ENCODE measurements around the gene TMEM8B.

Gene TMEM8B

GRCh38 chr9:35859310-35859989, 30.4 kb downstream of the TMEM8B start:
- Histone ChIP-seq H3K27ac (ENCODE audit: poor library complexity, severe bottlenecking) (no peak overlapping the region), H3K27me3 (ENCODE audit: insufficient read depth, poor library complexity, severe bottlenecking) (no peaks in the 10 kb centered on the region), H3K36me3 (ENCODE audit: low read depth) (no peaks in the 10 kb centered on the region), H3K4me3 (ENCODE audit: severe bottlenecking) (no peak overlapping the region), H3K4me1 (ENCODE audit: insufficient read depth, poor library complexity, severe bottlenecking) (no peaks in the 10 kb centered on the region), H3K9me3 (ENCODE audit: severe bottlenecking) (no peaks in the 10 kb centered on the region)
- DNase-seq (ENCODE audit: low spot score) (no peak), ATAC-seq (ENCODE audit: low read depth) (peak; percentile 51; the same call in 1 of the 3 replicates)
- TF ChIP-seq CTCF (IDR thresholded peaks at IDR 0.05; ENCODE audit: poor library complexity, severe bottlenecking), result no peak

GRCh38 chr9:35859990-35860339, 30.9 kb downstream of the TMEM8B start:
- H3K36me3 ChIP-seq (ENCODE audit: low read depth), result no peaks in the 10 kb centered on the region
- H3K9me3 ChIP-seq (ENCODE audit: severe bottlenecking), result no peaks in the 10 kb centered on the region
- no peak for DNase-seq (ENCODE audit: low spot score)
- no peak for ATAC-seq (ENCODE audit: low read depth)
- no peak overlapping the region for H3K4me3 ChIP-seq (ENCODE audit: severe bottlenecking)
- H3K27ac ChIP-seq (ENCODE audit: poor library complexity, severe bottlenecking), result no peak overlapping the region
- H3K4me1 ChIP-seq (ENCODE audit: insufficient read depth, poor library complexity, severe bottlenecking), result no peaks in the 10 kb centered on the region
- TF ChIP-seq CTCF (IDR thresholded peaks at IDR 0.05; ENCODE audit: poor library complexity, severe bottlenecking), result no peak
- no peaks in the 10 kb centered on the region for H3K27me3 ChIP-seq (ENCODE audit: insufficient read depth, poor library complexity, severe bottlenecking)

- ATAC-seq (ENCODE audit: low read depth), result no peak
- H3K4me3 ChIP-seq (ENCODE audit: severe bottlenecking), result no peak overlapping the region
- H3K36me3 ChIP-seq (ENCODE audit: low read depth), result no peaks in the 10 kb centered on the region
- no peak for TF ChIP-seq CTCF (IDR thresholded peaks at IDR 0.05; ENCODE audit: poor library complexity, severe bottlenecking)
- H3K9me3 ChIP-seq (ENCODE audit: severe bottlenecking), result no peaks in the 10 kb centered on the region
- H3K4me1 ChIP-seq (ENCODE audit: insufficient read depth, poor library complexity, severe bottlenecking), result no peaks in the 10 kb centered on the region
- no peaks in the 10 kb centered on the region for H3K27me3 ChIP-seq (ENCODE audit: insufficient read depth, poor library complexity, severe bottlenecking)
- H3K27ac ChIP-seq (ENCODE audit: poor library complexity, severe bottlenecking), result no peak overlapping the region
- no peak for DNase-seq (ENCODE audit: low spot score)
These were observed 32.3 kb downstream of the TMEM8B start for GRCh38 chr9:35861161-35861897.

GRCh38 chr9:35862328-35862727, 33.3 kb downstream of the TMEM8B start:
- no peak for DNase-seq (ENCODE audit: low spot score)

More at GRCh38 chr9:35862328-35862727, 33.3 kb downstream of the TMEM8B start:
- H3K4me1 ChIP-seq (ENCODE audit: insufficient read depth, poor library complexity, severe bottlenecking), result no peaks in the 10 kb centered on the region
- no peak for ATAC-seq (ENCODE audit: low read depth)
- H3K9me3 ChIP-seq (ENCODE audit: severe bottlenecking), result no peaks in the 10 kb centered on the region
- no peak overlapping the region for H3K27ac ChIP-seq (ENCODE audit: poor library complexity, severe bottlenecking)
- no peak overlapping the region for H3K4me3 ChIP-seq (ENCODE audit: severe bottlenecking)
- no peaks in the 10 kb centered on the region for H3K27me3 ChIP-seq (ENCODE audit: insufficient read depth, poor library complexity, severe bottlenecking)
- no peak for TF ChIP-seq CTCF (IDR thresholded peaks at IDR 0.05; ENCODE audit: poor library complexity, severe bottlenecking)
- no peaks in the 10 kb centered on the region for H3K36me3 ChIP-seq (ENCODE audit: low read depth)
